RWPE1 (cell line): ENCODE measurements around the gene DECR2.

Experiments used
- CTCF ChIA-PET: fragments of 350-600 bp; sonication (Branson Sonifier 250); formaldehyde crosslinking; extraction: SDS; loops from one replicate; lab custom pipeline; 2021; lab: Yijun Ruan, JAX
- POLR2A ChIA-PET: fragments of 400-600 bp; formaldehyde crosslinking; extraction: SDS; loops from one replicate; lab custom pipeline; 2020; ENCODE audit warnings: antibody characterized with exemption; ENCODE audit not compliant: low non-redundant PET; lab: Yijun Ruan, JAX
- DNase-seq: peaks from one replicate; pipeline ENCODE4 v3.0.0; 2012; ENCODE audit warnings: low spot score
- H3K27ac ChIP-seq: fragments of 450-650 bp; 2 replicates; pipeline ENCODE4 v1.5.1; 2017
- CTCF ChIP-seq: fragments of 450-650 bp; conservative IDR thresholded peaks from 2 replicates; pipeline ENCODE4 v1.5.1; 2017; ENCODE audit warnings: low read depth, mild to moderate bottlenecking

The DECR2 gene

DNA sequence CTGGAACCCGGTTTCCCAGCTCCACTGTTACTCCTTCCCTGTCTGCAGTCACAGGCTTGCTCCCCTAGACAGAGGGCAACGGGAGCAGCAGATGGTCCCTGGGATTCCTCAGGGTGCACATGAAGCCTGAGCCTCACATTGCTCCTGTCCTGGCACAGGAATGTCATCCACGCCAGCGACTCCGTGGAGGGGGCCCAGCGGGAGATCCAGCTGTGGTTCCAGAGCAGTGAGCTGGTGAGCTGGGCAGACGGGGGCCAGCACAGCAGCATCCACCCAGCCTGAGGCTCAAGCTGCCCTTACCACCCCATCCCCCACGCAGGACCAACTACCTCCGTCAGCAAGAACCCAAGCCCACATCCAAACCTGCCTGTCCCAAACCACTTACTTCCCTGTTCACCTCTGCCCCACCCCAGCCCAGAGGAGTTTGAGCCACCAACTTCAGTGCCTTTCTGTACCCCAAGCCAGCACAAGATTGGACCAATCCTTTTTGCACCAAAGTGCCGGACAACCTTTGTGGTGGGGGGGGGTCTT, 1.6 kb upstream of the DECR2 start:
- ChIA-PET CTCF (no interaction called here), POLR2A (interaction anchor here (0.7 kb wide), 1 partner anchor 89 kb away, joined by 3 read pairs; no protein-coding TSS in a partner anchor)
- no peak for TF ChIP-seq CTCF
- peak overlapping the region; percentile 89 for H3K27ac ChIP-seq
- DNase-seq = no peak

DNA sequence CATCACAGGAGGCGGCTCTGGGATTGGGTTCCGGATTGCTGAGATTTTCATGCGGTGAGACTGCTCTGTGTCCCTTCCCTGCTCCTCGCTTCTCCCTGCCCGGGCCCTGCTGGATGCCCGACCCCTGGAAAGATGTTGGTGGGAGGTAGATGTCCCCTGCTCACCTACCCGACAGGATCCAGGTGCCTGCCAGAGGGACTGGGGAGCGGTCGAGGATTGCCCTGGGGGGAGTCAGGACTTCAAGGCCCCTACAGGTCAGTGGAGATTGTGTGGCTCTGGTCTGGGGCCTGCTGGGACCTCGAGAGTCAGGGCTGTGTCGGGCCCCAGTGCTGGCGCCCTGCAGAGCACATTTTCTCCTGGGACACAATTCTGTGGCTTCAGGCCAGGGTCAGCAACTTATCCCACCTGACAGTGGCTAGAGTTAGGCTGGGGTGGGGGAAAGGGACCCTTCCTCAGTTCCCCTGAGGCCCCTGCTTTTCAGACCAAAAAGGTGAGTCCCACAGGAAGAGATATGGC, 3.3 kb downstream of the DECR2 start:
- no peak for TF ChIP-seq CTCF
- CTCF ChIA-PET = no interaction called here
- H3K27ac ChIP-seq = peak overlapping the region; percentile 44
- POLR2A ChIA-PET = no interaction called here
- DNase-seq = no peak

DNA sequence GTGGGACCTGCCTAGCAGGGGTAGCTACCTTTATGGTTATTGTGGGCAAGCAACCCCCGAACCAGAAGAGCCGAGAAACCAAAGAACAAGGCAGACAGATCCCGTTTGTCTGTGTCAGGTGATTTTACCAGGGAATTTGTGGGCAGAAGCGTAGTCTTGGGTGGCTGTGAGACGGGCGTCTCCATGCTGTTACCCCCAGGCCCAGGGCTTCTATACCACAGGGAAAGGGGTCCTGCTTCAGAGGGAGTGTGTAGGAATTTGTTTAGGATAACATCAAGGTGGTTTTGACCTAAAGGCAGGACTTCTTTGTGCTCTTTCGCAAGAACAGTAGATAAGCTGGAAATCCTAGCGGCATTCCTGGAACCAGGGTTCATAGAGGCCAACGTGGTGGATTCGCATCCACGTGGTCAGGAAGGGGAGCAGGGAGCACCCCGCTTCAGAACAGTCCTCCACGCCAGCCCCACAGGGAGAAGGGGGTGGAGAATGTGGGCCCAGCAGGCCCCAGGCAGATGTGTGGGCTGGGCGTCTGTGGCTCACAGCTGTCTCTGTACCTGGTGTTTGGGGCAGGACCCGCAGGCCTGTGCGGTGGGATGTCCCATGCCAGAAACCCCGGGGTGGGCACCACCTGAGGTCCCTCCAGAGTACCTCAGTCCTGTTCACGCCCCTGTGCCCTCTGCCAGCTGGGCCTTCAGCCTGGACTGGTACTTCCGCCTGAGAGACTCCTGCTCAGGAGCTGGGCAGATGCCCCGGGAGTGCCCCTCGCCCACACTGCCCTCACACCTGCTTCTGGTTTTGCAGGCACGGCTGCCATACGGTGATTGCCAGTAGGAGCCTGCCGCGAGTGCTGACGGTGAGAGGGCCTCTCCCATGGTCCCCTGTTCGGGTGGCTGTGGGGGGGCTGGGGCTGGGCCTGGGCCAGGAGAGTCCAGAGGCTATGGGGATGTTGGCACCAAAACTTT, 4.1 kb downstream of the DECR2 start:
- no peak for TF ChIP-seq CTCF
- CTCF ChIA-PET = no interaction called here
- DNase-seq = no peak
- POLR2A ChIA-PET = no interaction called here
- peak overlapping the region; percentile 44 for H3K27ac ChIP-seq

DNA sequence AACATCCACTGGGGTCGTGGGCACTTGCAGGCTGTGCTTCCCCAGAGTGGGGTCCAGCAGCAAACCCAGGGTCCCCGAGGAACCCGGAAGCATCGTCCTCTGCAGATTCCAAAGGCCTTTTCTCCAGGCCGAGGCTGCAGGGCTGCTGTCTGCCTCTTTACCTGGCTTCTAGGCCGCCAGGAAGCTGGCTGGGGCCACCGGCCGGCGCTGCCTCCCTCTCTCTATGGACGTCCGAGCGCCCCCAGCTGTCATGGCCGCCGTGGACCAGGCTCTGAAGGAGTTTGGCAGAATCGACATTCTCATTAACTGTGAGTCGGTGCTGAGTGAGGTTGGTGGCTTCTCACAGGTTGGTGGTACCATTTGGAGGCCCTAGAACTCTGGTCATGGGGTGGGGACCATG, 5.6 kb downstream of the DECR2 start:
- POLR2A ChIA-PET = no interaction called here
- DNase-seq = no peak
- CTCF ChIA-PET = interaction anchor here (1.2 kb wide), 1 partner anchor 88 kb away, joined by 3 read pairs; no protein-coding TSS in a partner anchor
- H3K27ac ChIP-seq = peak overlapping the region; percentile 44; the same call in 1 of the 2 replicates
- TF ChIP-seq CTCF = no peak

DNA sequence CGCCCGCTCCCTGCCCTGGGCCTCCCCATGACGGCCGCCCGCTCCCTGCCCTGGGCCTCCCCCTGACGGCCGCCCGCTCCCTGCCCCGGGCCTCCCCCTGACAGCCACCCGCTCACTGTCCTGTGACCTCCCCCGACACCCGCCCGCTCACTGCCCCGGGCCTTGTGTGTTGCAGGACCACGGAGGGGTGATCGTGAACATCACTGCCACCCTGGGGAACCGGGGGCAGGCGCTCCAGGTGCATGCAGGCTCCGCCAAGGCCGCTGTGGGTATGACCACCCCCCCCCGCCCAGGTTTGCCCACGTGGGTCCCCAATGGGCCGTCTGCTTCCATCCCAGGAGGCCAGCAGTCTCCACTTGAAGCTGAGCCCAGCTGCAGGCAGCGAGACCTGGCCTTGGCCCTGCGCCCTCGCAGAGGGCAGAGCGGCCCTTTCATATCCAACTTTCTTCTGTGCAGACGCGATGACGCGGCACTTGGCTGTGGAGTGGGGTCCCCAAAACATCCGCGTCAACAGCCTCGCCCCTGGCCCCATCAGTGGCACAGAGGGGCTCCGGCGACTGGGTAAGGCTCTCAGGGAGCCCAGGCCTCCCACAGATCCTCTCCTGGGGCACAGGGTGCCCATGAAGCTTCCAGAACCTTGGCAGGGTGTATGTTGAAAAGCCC, 9.0 kb downstream of the DECR2 start:
- ChIA-PET CTCF (interaction anchor here (0.6 kb wide), 1 partner anchor 10 kb away, joined by 3 read pairs; no protein-coding TSS in a partner anchor), POLR2A (no interaction called here)
- no peak for DNase-seq
- TF ChIP-seq CTCF = no peak
- peak overlapping the region; percentile 35 for H3K27ac ChIP-seq
